HG02840 (cell line): ENCODE data around the gene CELSR2.

Source experiments
- ATAC-seq: cut with Tn5 transposase; IDR thresholded peaks from one replicate; pipeline ENCODE4 v1.9.1; 2021; ENCODE audit warnings: mild to moderate bottlenecking, moderate library complexity, moderate number of reproducible peaks; ENCODE audit not compliant: unreplicated experiment, low FRiP score

The CELSR2 gene

GRCh38 chr1:109263234-109263596, 13.9 kb downstream of the CELSR2 start:
- ATAC-seq: no peak

GRCh38 chr1:109263597-109264378, 14.4 kb downstream of the CELSR2 start:
- no peak for ATAC-seq

- ATAC-seq: no peak
These were observed 15.0 kb downstream of the CELSR2 start for GRCh38 chr1:109264379-109264755.

- no peak for ATAC-seq
These were observed 15.7 kb downstream of the CELSR2 start for GRCh38 chr1:109265016-109265415.

- no peak for ATAC-seq
These were observed 16.5 kb downstream of the CELSR2 start for GRCh38 chr1:109265741-109266330.

DNA sequence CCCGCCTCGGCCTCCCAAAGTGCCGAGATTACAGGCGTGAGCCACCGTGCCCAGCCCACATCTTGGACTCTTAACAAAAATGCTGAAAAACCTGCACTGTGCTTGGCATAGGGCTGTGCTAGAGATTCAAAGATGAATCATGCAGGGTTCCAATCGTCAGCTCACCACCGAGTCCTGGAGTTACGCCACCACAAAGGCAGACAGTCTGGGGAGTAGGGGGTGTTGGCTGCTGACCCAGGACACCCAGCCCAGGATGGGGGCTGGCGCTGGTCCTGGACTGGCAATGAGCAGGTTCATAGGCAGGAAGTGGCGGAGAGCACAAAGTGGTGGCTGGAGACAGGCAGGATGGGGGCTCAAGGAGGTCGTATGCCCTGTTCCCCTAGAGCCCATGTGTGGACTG, 17.6 kb downstream of the CELSR2 start:
- no peak for ATAC-seq

DNA sequence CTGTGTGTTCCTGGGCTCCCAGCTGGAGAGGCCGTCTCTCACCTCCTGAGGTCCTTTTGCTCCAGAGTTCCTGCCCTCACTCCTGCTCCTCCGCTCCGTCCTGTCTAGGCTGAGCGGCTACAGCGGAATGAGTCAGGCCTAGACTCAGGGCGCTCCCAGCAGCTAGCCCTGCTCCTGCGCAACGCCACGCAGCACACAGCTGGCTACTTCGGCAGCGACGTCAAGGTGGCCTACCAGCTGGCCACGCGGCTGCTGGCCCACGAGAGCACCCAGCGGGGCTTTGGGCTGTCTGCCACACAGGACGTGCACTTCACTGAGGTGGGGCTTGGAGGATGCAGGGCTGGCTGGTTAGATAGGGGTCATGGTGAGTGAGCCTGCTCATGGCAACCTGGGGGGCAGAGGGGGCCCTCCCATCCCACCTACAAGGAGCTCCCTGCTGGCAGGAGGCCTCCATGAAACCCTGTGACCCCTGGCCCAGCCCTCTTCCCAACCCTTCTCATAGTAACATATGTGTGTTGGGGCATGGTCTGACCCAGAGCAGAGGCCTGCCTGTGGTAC, 18.5 kb downstream of the CELSR2 start:
- no peak for ATAC-seq

DNA sequence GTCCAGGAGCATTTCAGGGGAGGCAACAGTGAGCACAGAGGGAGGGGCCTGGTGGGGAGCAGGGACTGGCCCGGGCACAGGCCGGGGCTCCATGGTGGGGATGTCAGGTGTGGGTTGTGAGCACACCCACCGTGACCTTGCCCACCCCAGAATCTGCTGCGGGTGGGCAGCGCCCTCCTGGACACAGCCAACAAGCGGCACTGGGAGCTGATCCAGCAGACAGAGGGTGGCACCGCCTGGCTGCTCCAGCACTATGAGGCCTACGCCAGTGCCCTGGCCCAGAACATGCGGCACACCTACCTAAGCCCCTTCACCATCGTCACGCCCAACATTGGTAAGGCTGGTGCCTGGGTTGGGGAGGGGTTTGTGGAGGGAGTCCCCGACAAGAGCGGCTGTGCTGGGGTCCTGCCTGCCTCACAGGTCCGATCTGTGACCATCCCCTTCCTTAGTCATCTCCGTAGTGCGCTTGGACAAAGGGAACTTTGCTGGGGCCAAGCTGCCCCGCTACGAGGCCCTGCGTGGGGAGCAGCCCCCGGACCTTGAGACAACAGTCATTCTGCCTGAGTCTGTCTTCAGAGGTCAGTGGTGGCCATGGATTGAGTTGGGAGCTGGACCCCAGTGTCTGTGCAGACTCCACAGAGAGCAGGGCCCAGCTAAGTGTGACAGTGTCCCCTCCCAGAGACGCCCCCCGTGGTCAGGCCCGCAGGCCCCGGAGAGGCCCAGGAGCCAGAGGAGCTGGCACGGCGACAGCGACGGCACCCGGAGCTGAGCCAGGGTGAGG, 19.3 kb downstream of the CELSR2 start:
- no peak for ATAC-seq

DNA sequence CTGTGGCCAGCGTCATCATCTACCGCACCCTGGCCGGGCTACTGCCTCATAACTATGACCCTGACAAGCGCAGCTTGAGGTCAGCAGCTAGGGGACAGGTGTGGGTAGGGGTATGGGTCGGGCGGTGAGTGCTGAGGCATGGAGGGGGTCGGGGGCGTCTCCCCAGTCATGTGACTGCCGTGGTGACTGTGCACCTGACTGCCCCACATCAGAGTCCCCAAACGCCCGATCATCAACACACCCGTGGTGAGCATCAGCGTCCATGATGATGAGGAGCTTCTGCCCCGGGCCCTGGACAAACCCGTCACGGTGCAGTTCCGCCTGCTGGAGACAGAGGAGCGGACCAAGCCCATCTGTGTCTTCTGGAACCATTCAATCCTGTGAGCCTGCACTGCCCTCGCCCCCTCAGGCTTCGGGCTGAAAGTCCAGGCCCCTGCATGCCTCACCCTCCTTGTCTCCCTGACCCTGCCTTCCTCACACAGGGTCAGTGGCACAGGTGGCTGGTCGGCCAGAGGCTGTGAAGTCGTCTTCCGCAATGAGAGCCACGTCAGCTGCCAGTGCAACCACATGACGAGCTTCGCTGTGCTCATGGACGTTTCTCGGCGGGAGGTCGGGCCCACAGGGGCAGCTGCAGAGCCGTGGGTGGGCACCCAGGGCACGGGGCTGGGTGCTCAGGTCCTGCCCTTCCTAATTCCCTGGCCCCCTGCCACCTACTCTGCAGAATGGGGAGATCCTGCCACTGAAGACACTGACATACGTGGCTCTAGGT, 20.1 kb downstream of the CELSR2 start:
- ATAC-seq: no peak

GRCh38 chr1:109269981-109270622, 20.8 kb downstream of the CELSR2 start:
- ATAC-seq: no peak

GRCh38 chr1:109270623-109271317, 21.4 kb downstream of the CELSR2 start:
- no peak for ATAC-seq

- no peak for ATAC-seq
These were observed 22.1 kb downstream of the CELSR2 start for GRCh38 chr1:109271458-109271857.

GRCh38 chr1:109272021-109272799, 22.9 kb downstream of the CELSR2 start:
- no peak for ATAC-seq

DNA sequence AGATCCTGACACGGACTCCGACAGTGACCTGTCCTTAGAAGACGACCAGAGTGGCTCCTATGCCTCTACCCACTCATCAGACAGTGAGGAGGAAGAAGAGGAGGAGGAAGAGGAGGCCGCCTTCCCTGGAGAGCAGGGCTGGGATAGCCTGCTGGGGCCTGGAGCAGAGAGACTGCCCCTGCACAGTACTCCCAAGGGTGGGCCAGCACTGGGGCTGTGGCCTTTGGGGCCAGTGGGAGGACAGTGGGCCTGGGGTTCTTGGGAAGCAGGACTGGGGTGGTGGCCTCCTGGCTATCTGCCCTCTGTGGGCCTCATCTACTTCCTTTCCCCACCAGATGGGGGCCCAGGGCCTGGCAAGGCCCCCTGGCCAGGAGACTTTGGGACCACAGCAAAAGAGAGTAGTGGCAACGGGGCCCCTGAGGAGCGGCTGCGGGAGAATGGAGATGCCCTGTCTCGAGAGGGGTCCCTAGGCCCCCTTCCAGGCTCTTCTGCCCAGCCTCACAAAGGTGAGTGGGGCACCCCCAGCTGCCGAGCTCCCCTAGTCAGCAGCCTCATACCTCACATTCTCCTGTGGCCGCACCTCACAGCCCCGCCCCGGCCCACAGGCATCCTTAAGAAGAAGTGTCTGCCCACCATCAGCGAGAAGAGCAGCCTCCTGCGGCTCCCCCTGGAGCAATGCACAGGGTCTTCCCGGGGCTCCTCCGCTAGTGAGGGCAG, 23.6 kb downstream of the CELSR2 start:
- no peak for ATAC-seq

- no peak for ATAC-seq
These were observed 24.4 kb downstream of the CELSR2 start for GRCh38 chr1:109273570-109274288.

- no peak for ATAC-seq
These were observed 25.5 kb downstream of the CELSR2 start for GRCh38 chr1:109274533-109275476.
